Hair follicular keratinocyte (primary cell): ENCODE measurements around the gene SLC25A31. TPM values are rescaled to one million over a fixed set of nuclear protein-coding genes. Genes with fewer than 3 reads are reported as not detected.

Experiments used
- total RNA-seq: library from RNA; depleted of rRNA; stranded (reverse); fragments of >200 nt; gene quantifications from 2 replicates; pipeline ENCODE4 v1.2.3, GENCODE V29; 2015

SLC25A31 gene
- total RNA-seq: not detected in 2 replicates

DNA sequence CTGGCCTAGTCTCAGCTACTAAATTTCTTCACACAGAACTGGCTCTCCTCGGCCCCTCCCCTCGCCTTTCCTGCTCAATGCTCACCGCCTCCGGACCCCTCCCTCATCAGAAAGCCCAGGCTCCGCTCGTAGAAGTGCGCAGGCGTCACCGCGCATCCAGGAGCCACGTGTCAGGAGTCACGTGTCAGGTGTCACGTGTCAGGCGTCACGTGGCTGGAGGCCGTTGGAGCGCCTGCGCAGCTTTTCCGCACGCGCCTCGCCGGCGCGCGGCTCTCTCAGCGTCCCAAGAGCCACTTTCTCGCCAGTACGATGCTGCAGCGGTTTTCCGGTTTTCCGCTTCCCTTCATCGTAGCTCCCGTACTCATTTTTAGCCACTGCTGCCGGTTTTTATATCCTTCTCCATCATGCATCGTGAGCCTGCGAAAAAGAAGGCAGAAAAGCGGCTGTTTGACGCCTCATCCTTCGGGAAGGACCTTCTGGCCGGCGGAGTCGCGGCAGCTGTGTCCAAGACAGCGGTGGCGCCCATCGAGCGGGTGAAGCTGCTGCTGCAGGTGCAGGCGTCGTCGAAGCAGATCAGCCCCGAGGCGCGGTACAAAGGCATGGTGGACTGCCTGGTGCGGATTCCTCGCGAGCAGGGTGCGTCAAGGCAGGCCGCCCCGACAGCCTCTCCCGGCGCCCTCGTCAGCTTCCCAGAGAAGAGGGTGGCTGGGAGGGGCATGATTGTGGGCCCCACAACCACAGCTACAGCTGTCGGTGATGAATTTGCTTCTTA is at the start of gene SLC25A31:
TSS of gene SLC25A31 (plus strand) at position 259 of the 772 bp plus-strand sequence. CDS start at position 405, 146 bp downstream.

DNA sequence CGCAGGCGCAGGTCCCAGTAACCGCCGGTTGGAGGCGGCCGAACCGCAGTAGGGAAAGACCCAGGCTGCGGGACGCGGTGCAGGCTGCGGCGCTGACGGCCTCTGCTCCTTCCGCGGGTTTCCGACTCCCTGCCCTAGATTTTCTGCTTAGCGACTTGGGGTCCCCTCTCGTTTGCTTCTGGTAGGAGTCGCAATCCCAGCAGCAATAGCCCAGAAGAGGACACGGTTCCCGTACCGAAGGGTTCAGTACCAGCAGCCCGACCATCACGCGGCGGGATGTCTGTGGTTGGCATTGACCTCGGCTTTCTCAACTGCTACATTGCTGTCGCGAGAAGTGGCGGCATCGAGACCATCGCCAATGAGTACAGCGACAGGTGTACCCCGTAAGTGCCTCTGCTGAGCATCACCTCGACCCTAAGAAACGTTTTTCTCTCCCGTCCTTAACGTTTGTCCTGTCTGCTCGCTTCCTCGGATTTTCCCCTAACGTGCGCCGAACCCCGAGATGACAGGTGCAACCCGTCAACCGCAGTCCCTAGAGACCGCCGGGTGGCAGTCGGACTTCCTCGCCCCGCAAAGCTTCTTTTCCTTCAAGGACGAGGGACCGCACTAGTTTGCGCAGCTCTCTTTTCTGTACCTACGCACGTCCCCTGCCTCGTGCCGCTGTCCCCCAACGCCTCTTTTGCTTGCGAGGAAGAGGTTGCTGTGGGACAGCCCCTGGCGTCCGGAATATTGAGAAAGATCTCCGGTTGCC is 52.2 kb downstream of the SLC25A31 start, which contains the start of gene HSPA4L:
TSS of gene HSPA4L (plus strand) at position 48 of the 751 bp plus-strand sequence. CDS start at position 277, 229 bp downstream.

Other genes with a start within 250 kb of the SLC25A31 start
- gene INTU, start 97.4 kb upstream of the SLC25A31 start, total RNA-seq: 2.0 TPM in 2 replicates
- 18.5 and 26.4 TPM in 2 replicates for gene HSPA4L, start 51.9 kb downstream of the SLC25A31 start, total RNA-seq
- 4.6 and 13.1 TPM in 2 replicates for gene PLK4, start 150.5 kb downstream of the SLC25A31 start, total RNA-seq
- 5.3 and 15.7 TPM in 2 replicates for gene MFSD8, start 234.8 kb downstream of the SLC25A31 start, total RNA-seq
- 3.7 and 5.2 TPM in 2 replicates for gene ABHD18, start 235.0 kb downstream of the SLC25A31 start, total RNA-seq